CD4-positive, alpha-beta T cell treated with Interleukin-21 for 1 hour (primary cell): Measurements from ENCODE around the gene CAMTA1.

Experiments used
- DNase-seq: peaks from one replicate; pipeline ENCODE4 v3.0.0-alpha.2; 2020

The CAMTA1 gene

DNA sequence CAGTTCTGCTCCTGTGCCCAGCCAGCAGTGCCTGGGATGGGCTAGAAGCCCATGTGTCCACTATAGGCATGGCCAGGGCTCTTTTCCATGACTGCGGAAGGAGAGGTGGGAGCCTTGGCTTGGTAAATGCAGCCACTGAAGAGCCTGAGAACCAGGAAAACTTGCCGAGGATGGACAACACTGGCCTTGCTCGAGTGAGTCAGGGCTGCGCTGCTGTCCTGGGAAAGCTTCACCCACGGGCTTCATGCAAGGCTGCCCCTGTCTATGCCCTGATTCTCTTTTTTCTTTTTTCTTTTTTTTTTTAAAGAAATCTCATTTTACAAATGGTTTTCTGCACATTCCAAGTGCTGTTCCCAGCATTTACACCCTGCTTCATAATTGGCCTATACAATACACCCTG is 156.5 kb downstream of the CAMTA1 start:
- no peak for DNase-seq

DNA sequence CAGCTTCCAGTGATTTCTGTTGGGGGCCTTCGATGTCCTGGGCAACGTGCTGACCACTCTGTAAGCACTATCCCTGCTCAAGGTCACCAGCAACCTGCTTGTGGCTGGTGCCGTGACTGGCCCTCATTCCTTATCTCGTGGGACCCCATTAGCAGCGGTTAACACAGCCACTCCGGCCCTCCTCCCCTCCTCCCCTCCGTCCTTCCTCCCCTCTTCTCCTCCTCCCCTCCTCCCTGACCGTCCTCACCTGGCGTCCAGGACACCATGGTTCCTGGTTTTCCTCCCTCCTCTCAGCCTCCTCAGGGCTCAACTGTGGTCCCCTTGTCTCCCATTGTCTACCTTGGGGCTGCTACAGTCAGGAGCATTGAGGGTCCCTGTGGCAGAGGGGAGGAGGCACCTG is 157.7 kb downstream of the CAMTA1 start:
- DNase-seq: no peak

DNA sequence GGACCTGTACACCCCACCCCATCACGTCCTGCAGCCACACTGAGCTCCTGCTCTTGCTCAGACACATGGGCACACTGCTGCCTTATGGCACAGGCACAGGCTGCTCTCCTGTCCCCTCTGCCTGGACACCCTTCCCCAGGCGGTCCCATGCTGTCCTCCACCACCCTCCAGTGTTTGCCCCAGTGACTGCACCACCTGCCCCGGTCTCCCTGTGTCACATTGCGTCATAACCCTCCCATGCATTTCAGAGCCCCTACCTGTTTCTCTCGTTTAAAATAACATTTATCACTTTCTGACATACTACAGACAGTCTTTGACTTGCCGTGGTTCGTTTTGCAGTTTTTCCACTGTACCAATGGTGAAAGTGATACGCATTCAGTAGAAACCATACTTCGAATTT is 159.2 kb downstream of the CAMTA1 start:
- DNase-seq: no peak

DNA sequence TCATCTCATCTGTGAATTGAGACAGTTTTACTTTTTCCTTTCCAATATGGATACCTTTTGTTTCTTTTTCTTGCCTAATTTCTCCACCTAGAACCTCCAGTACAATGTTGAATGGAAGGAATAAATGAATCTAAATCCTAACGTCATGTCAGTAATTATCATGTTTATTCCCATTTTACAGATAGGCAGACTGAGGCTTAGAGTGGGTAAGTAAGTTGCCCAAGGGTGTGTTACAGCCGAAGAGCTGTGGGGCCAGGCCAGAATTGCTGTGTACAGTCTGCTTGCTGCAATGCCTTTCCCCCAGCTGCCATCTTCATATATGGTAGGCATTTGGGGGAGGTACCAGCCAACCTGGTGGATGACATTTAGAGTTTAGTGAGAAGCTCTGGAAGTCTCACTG is 162.7 kb downstream of the CAMTA1 start:
- no peak for DNase-seq

DNA sequence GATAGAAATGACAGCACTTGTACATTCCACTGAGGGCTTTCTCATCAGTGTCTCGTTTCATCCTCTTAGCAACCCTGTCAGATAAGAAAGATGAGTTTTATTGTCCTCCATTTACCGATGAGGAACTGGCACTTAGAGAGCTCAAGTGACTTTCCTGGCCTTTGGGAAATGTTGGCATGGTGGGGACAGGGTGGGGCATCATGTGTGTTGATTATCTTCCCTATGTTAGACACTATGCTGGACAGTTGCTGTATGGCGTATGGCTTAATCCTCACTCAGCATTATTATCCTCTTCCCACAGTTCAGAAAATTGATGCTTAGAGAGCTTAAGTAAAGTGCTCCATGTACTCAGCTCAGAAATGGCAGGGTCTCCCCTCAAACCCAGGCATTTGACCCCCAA is 163.2 kb downstream of the CAMTA1 start:
- no peak for DNase-seq

DNA sequence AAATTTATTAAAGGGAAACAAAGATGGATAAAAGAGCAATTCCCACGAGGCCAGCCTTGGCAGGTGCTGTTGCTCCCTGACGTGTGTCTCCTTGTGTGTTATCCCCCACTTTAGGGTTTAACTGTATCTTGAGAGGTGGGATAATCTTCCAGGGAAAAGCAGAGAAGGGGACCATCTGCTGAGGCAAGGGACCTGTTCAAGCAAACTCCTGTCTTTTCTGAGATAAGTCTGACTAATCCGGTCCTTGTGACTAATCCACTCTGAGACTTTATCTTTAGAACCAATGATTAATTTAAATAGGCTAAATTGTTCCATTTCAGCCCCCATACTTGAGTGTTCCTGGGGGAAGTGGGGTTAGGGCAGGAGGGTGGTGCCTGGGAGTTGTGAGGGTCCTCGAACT is 163.6 kb downstream of the CAMTA1 start:
- no peak for DNase-seq

DNA sequence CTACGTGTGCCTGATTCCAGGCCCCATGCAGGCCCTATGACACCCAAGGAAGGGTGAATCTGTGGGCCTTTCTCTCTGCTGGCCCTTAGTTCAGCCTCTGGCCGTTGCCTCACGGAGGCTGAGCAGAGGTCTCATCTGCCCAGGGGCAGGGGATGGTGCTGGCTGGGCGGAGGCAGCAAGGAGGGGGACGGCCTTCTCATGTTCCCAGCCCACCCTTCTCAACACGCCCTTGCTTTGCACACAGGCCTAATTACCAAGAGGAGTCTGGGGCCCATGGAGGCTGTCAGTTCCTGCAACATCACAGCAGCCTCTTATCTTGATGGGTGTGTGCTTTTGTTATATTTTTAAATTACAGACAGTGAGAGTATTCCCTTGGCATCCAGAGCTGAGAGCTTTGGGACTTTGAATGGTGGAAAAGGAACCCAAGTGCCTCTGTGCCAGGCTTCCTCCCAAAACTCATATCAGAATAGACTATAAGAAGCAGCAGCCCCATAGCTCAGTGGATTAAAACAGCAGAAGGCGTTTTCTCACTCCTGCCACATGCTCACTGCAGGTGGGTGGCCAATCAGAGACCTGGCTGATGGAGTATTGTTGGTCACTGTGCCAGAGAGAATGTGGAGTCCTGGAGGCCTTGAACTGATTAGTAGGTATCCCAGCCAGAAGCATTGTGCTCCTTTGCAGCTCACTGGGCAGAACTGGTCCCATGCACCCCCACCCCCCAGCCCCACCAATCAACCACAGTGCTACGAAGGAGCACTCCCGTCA is 164.9 kb downstream of the CAMTA1 start:
- DNase-seq: no peak

DNA sequence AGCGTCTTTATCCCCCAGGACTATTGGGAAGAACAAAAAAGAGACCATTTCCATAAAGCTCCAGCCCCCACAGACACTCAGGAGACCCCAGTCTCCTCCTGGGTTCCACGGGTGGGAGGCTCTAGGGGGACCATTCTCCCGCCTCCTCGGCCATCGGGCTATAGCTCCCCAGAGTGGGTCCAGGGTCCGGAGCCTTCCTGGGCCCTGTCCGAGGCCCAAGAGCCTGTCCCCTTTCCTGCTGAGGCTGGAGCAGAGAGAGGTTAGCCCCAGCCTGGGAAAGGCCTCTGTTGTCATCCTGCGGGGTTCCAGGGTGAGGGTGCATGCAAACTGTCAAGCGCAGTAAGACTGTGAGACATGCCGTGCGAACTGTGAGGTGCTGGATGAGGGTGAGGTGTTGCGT is 166.3 kb downstream of the CAMTA1 start:
- no peak for DNase-seq

DNA sequence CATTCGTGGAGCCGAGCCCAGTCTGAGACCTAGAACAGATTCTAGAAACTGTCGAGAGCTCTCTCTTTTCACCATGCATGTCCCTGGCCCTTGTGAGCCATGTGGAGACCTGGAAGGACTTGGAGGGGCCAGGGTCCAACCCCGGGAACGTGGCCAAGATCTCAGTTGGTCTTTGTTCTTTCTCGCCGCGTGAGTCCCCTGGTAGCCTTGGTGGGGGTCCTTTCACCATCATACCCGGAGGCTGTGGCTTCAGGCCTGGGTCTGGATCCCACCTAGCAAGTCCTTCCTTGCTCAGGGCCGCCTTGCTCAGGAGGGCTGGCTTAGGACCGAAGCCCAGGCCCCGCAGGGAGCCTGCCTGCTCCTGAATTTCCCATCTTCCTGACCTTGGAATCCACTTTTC is 168.0 kb downstream of the CAMTA1 start:
- DNase-seq: no peak

DNA sequence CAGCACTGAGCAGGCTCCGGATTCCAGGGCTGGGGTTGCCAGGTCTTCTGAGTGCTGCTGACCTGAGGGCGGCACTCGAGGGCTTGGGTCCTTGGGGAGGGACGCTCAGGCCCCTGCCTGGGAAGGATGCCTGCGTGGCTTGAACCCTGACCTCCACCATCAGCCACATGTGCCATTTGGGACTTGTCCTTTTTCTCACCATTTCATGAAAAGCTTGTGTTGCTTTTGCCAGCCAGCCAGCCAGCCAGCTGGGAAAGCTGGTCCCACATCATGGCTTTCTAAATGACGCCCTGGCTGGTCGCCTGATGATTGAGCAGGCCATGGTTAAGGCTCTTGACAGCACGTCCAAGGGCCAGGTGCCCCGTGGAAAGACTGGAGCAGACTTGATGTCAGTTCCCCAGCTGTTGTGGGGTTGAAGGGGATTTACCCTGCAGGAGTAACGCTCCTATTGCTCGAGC is 168.7 kb downstream of the CAMTA1 start:
- no peak for DNase-seq

DNA sequence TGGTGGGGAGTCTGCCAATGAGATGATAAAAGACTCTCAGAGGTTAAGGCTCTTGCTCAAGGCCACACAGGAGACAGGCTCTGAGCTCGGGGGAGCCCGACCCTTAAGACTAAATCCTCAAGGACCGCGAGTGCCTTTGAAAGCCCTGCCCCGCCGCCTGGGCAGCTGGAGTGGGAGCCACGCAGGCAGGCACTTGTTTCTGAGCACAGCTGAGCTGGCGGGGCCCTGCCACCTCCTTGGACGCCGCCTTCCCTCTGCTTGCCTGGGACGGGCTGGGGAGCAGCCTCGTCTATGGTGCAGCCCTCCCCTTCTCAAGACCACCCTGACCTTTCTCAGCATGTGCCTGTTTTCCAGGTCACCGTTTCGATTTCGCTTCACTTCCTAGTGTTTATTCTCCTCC is 169.3 kb downstream of the CAMTA1 start:
- DNase-seq: no peak

DNA sequence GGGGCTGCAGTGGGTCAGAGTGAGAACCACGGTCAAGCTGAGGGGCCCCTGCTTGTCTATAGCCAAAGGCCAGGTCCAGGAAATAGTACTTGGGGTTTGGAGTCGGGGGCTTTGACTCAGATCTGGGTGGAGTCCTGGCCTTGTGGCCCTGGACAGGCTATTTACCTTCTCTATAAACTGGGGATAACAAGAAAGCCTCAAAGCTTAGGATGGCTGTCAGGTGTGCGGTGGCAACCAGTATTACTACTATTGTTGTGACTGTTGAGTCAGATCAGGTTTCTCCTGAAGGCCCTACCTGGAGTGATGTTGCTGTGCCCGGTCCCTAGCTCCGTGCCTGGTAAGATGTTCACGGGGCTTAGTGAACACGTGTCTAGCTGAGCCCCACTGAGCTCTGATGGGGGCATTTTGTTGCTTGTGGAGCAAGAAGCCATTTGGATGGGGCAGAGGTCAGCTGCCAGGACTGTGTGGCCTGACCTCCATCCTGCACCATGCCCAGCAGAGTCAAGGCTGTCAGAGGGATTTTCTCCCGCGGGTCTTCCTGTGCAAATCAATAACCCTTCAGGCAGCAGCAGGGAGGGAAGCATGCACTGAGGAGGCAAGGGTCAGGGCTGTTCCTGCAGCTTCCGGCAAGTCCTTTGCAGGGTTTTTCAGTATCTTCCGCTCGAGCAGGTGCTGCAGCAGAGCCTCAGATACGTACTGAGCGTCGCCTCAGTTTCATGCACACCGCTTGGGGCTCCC is 170.3 kb downstream of the CAMTA1 start:
- DNase-seq: no peak

DNA sequence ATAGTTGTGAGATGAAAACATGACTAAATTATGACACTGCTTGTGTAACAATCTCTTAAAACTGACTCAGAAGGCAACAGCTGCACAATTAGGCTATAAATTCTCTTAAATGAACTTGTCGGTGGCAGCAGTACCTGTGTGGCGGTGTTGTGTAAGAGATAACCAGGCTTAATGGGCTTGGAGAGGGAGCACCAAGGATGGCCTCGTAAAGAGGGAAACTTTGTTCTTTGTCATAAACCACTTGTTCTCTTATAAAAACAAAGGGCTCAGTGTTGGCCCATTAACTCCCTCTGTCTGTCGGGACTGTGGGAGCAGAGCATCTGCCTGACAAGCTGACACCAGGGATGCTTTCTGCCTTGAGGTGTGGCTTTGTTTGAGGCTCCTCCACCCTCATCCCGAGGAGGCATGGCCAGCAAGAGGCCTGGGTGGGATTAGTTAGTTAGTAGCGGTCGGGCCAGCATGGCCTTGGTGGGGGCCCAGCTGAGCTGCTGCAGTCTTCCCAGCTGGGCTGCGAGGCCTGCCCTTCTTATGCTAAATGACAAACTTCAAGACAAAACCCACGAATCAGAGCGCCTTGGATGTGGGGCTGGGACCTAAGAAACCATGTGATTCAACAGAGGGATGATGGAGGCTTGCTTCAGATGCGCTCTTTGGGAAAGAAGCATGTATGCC is 171.4 kb downstream of the CAMTA1 start:
- DNase-seq: no peak

DNA sequence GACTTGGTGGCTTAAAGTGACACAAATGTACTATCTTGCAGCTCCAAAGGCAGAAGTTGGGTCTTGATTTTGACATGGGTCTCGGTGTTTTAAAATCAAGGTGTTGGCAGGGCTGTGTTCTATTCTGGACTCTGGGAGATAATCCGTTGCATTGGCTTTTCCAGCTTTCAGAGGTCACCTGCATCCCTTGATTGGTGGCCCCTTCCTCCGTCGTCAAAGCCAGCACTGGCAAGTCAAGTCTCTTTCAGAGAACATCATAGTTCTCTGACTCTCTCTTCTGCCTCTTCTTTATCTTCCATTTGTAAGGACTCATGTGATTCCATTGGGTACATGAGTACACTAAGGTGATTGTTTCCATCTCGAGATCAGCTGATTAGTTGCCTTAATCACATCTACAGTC is 172.1 kb downstream of the CAMTA1 start:
- no peak for DNase-seq

DNA sequence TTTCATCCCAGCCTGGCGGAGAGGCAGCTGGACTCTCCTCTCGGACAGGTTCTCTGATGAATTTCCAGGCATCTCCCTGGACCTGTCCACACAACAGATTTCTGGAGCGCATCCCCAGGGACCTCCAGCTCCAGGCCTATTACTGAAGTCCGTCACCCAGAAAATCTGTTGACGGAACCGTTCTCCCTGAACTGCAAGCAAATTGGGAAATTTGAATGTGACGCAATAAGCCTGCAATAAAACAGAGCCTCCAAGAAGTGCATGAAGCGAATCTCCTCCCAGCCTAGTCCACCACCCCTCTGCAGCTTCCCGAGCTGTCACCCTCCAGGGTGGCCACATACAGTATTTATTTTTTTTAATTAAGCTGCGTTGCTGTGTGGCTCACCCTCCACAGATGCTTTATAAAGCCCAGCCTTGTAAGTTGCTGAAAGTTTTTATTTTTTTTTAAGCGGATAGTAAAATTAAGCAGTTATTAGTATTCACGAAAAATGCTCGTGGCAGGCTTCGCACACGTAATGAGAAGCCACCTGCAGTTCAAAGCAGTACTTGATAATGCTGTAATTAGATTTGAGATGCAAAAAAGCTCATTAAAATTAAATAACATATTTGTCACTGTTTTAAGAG is 173.3 kb downstream of the CAMTA1 start:
- no peak for DNase-seq

DNA sequence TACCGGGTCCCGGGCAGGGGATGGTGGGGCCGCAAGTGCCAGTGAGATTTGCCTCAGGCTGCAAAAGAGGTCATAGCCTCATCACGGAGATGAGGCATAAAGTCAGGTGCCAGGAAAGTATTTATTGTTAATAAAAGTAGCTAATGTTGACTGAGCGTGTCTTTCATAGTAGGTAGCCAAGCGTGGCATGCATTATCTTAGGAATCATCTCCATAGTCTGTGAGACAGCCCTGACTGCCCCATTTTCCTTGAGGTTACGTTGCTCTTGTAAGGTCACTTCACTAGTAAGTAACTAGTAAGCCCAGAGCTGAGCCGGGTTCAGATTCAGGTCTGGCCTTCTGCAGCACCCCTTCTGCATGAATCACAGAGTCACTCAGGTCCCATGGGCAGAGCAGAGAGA is 174.2 kb downstream of the CAMTA1 start:
- no peak for DNase-seq

DNA sequence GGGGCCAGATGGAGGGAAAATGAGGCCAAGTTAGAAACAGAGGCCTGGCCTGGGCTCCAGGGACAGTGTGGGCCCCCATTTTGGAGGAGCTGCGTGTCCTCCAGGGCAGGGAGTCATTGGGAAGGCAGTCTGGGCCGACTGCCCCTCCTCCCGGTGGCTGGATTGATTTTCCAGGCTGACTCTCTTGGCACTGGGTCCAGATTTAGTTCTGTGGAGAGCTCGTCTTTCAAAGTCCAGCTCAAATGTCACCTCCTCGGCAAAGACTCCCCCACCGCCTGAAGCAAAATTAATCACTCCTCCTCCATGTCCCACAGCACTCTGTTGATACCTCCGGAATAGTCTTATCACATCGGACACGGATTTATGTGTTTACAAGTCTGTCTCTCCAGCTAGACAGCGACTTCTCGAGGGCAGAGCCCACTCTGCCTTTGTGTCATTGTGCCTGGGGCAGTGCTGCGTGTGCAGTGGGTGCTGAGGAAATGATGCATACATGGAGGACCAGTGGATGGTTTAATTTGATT is 175.1 kb downstream of the CAMTA1 start:
- no peak for DNase-seq

DNA sequence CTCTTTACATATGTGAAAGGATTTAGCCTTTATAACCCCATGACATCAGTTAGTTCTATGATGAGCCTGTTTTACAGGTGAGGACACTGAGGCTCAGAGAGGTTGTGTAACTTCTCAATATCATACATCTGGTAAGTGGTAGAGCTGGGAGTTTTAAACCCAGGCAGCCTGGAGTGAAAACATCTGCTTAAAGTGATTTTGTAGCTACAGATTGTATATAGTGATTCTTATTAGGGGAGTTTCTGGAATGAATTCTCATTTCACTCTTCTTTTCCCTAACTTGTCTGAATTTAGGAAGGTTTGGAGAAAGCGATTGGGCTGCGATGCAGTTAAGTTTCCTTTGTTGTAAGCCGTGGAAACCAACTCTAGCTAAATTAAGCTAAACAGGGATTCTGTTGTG is 175.6 kb downstream of the CAMTA1 start:
- no peak for DNase-seq

DNA sequence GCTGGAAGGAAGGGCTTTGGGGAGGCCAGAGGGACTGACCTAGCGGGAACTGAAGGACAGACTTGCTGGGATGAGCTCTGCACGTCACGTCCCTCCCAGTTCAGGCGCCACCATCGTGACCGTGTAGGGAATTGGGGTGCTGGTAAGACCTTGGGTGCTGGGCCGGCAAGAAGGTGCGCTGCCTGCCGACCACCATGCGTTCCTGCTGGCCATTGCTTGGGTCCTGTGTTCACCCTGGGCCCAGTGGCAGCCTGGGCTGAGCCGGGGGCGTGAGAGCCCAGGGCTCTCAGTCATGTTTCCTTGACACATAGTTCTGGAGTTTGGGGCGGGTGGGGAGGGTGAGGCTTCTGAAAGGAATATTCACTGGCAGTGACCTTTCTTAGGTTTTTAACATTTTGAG is 176.0 kb downstream of the CAMTA1 start:
- DNase-seq: no peak

DNA sequence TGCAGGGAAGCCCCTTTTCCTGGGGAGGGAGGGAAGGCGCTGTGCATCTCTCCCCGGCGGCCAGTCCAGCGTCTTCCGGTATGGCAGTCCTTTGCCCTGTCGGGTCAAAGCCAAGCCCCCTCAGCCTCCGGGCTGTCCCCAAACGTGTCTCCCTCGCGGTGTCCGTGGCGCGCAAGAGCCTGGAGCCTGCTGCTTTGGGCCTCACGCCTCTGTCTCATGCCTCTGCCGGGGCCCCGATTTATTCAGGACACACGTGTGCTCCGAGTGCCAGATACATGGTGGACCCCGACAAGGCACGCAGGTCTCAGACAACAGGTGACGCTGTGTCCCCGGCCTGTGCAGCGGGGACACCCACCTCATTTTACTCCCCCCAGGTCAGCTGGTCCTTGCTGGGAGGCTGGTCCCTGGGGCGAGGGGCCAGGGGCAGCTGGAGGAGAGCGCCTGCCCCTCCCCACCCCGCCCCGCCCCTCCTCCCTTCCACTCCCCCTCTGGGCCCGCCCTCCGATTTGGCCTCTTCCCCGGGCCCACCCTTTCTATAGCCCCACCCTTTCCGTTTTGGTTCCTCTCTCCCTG is 176.7 kb downstream of the CAMTA1 start:
- DNase-seq: no peak

DNA sequence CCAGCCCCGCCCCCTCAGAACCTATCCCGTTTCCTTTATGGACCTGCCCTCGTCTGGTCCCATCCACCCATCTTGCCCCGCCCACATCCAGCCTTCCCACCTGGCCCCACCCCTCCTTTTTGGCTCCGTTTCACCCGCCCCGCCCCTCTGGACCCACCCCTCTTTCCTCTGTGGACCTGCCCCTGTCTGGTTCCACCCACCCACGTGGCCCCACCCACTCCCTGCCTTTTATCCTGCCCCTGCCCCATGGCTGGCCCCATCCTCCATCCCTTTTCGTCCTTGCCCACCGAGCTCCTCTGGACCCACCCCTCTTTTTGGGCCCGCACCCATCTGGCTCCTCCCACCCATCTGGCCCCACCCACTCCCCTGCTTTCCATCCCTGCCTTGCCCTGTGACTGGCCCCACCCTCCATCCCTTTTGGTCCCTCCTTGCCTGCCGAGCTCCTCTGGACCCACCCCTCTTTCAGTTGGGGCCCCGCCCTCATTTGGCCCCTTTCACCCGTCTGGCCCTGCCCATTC is 177.3 kb downstream of the CAMTA1 start:
- peak; percentile 37 for DNase-seq
